B cell (primary cell): ENCODE measurements around the gene RNH1. TPM values are rescaled to one million over a fixed set of nuclear protein-coding genes. Genes with fewer than 3 reads are reported as not detected.

Source experiments
- ATAC-seq: fragments of 200-7000 bp; cut with Tn5 transposase; one replicate; pipeline ENCODE4 v1.10.0; 2021; ENCODE audit warnings: low read depth, mild to moderate bottlenecking, moderate number of reproducible peaks, moderate library complexity
- CTCF ChIA-PET: fragments of 350-600 bp; sonication (Branson Sonifier 250); formaldehyde crosslinking; loops from one replicate; lab custom pipeline; 2021; ENCODE audit warnings: antibody characterized with exemption, inconsistent platforms; lab: Charles Lee
- POLR2A ChIA-PET: fragments of 350-600 bp; sonication (Branson Sonifier 250); formaldehyde crosslinking; loops from one replicate; lab custom pipeline; 2021; ENCODE audit warnings: antibody characterized with exemption; lab: Charles Lee
- DNase-seq: peaks from one replicate; pipeline ENCODE4 v3.0.0; 2013
- H2AFZ ChIP-seq: 2 replicates; pipeline ENCODE4 v1.6.1; 2012; ENCODE audit warnings: mild to moderate bottlenecking, low read depth, low read length; ENCODE audit not compliant: insufficient read depth, poor library complexity, severe bottlenecking
- H3K27ac ChIP-seq, 2 donors: 1 replicate in 1 of 2; 2 replicates in 1 of 2; pipeline ENCODE4 v1.5.1; 2012 to 2013; ENCODE audit warnings: low read length in 2 of 2, mild to moderate bottlenecking in 2 of 2, moderate library complexity in 1 of 2
- H3K27me3 ChIP-seq, 4 experiments: fragments of 200-600 bp in 1 of 4; sonication (generic) in 1 of 4; replicated peaks in 1 of 4; 1 replicate in 2 of 4; 2 replicates in 2 of 4; pipeline versions ENCODE4 v1.6.1 to v1.7.0; 2013 to 2016; ENCODE audit warnings: low read length in 3 of 4, mild to moderate bottlenecking in 2 of 4, mixed read lengths in 1 of 4, moderate library complexity in 1 of 4; ENCODE audit not compliant: insufficient read depth in 4 of 4, control insufficient read depth in 3 of 4; ENCODE audit errors: control extremely low read depth in 1 of 4
- H3K36me3 ChIP-seq, 2 experiments: replicated peaks in 1 of 2; 1 replicate in 1 of 2; 2 replicates in 1 of 2; pipeline versions ENCODE4 v1.6.1 to v1.7.1; 2013; ENCODE audit warnings: low read length in 1 of 2; ENCODE audit not compliant: insufficient read depth in 2 of 2, control insufficient read depth in 1 of 2; ENCODE audit errors: control extremely low read depth in 1 of 2, extremely low read depth in 1 of 2
- H3K4me1 ChIP-seq, 2 donors: fragments of 200-600 bp in 1 of 2; sonication (generic) in 1 of 2; 1 replicate in 1 of 2; 2 replicates in 1 of 2; pipeline versions ENCODE4 v1.5.1 to v1.6.1; 2013 to 2017; ENCODE audit warnings: low read length in 2 of 2; ENCODE audit not compliant: control insufficient read depth in 2 of 2, insufficient read depth in 2 of 2
- H3K4me2 ChIP-seq: replicated peaks from 2 replicates; pipeline ENCODE3; 2012; ENCODE audit warnings: mild to moderate bottlenecking, low read depth, low read length; ENCODE audit not compliant: poor library complexity, severe bottlenecking
- H3K4me3 ChIP-seq, 5 experiments: fragments of 200-600 bp in 1 of 5; sonication (generic) in 1 of 5; 1 replicate in 3 of 5; 2 replicates in 2 of 5; pipeline versions ENCODE4 v1.5.1 to v1.7.0; 2011 to 2016; ENCODE audit warnings: low read length in 4 of 5, mild to moderate bottlenecking in 4 of 5, low read depth in 2 of 5, control low read depth in 1 of 5, moderate library complexity in 1 of 5; ENCODE audit not compliant: insufficient read depth in 1 of 5; ENCODE audit errors: control extremely low read depth in 1 of 5, extremely low read depth in 1 of 5
- H3K79me2 ChIP-seq: fragments of 200-600 bp; sonication (generic); one replicate; pipeline ENCODE4 v1.6.0; 2016; ENCODE audit warnings: low read length; ENCODE audit not compliant: control insufficient read depth, insufficient read depth
- H3K9ac ChIP-seq: fragments of 200-600 bp; sonication (generic); 2 replicates; pipeline ENCODE4 v1.6.1; 2017; ENCODE audit warnings: mild to moderate bottlenecking, low read length, moderate library complexity
- H3K9me3 ChIP-seq, 3 donors: one replicate each; pipeline versions ENCODE4 v1.6.1 to v1.7.1; 2013; ENCODE audit warnings: low read length in 2 of 3; ENCODE audit not compliant: control insufficient read depth in 2 of 3, insufficient read depth in 1 of 3; ENCODE audit errors: control extremely low read depth in 1 of 3
- H4K20me1 ChIP-seq: 2 replicates; pipeline ENCODE4 v1.6.0; 2012; ENCODE audit warnings: mild to moderate bottlenecking, low read length; ENCODE audit not compliant: insufficient read depth, control insufficient read depth, poor library complexity, severe bottlenecking
- H3K27ac Mint-ChIP-seq: one replicate; pipeline ENCODE4 v1.8.0; 2021; ENCODE audit warnings: mixed read lengths
- H3K27me3 Mint-ChIP-seq: one replicate; pipeline ENCODE4 v1.8.0; 2021; ENCODE audit warnings: mixed read lengths
- H3K4me1 Mint-ChIP-seq: one replicate; pipeline ENCODE4 v1.8.0; 2021; ENCODE audit warnings: mixed read lengths
- H3K4me3 Mint-ChIP-seq: one replicate; pipeline ENCODE4 v1.8.0; 2021; ENCODE audit warnings: mixed read lengths
- H3K9me3 Mint-ChIP-seq: one replicate; pipeline ENCODE4 v1.8.0; 2022; ENCODE audit warnings: mixed read lengths; ENCODE audit not compliant: insufficient read depth
- CTCF ChIP-seq: fragments of 200-600 bp; IDR thresholded peaks from one replicate; pipeline ENCODE4 v1.8.0; 2022; ENCODE audit warnings: antibody characterized with exemption, mild to moderate bottlenecking
- EZH2 ChIP-seq: IDR thresholded peaks from 2 replicates; pipeline ENCODE4 v1.6.1; 2012; ENCODE audit warnings: borderline replicate concordance, low read depth, mild to moderate bottlenecking, moderate library complexity, low read length; ENCODE audit not compliant: insufficient read depth, poor library complexity, severe bottlenecking
- WGBS: methylation state at CpG from one replicate; pipeline ENCODE4 v1.1.5; 2013; ENCODE audit warnings: missing lambda C conversion rate; ENCODE audit not compliant: insufficient coverage; 5-methylcytosine and 5-hydroxymethylcytosine counted together
- intact Hi-C: fragments of 100-400 bp; cut with micrococcal nuclease; formaldehyde crosslinking; loops from one replicate; pipeline ENCODE4 v1.10.0; 2022
- polyA plus RNA-seq: library from polyadenylated mRNA; depleted of rRNA; stranded (reverse); fragments of >200 nt; gene quantifications from 2 replicates; pipeline ENCODE4 v1.2.3, GENCODE V29; 2012
- total RNA-seq, 2 donors: library from RNA; stranded (reverse); fragments of 120-200 nt in 1 of 2; gene quantifications; 1 replicate in 1 of 2; 2 replicates in 1 of 2; pipeline versions ENCODE4 v1.2.3 to v1.2.4, GENCODE V29; 2013 to 2022

RNH1 gene
- total and polyA plus RNA-seq, 2 donors (not counting 1 experiment from before 2014, with no cell fraction given): 81.0 to 159 TPM

- POLR2A ChIA-PET: interaction anchor here (1.1 kb wide), 1 partner anchor 84 kb away, joined by 4 read pairs; the partner anchor contains the start of gene HRAS
- no peak overlapping the region for H3K27ac ChIP-seq
- Mint-ChIP-seq H3K27me3 (no peaks in the 10 kb centered on the region), H3K27ac (no peak overlapping the region), H3K9me3 (no peaks in the 10 kb centered on the region), H3K4me1 (peaks cover 31% of the 10 kb centered on the region), H3K4me3 (peak overlapping the region; percentile 93)
- no peaks in the 10 kb centered on the region for H3K9me3 ChIP-seq
- peak overlapping the region; percentile 92 for H3K4me2 ChIP-seq
- H3K9ac ChIP-seq: no peak overlapping the region
- H4K20me1 ChIP-seq: no peaks in the 10 kb centered on the region
- peaks cover 34 to 49% of the 10 kb centered on the region in 2 donors for H3K4me1 ChIP-seq
- DNase-seq (no peak), ATAC-seq (no peak)
- CTCF ChIA-PET: interaction anchor here (1.7 to 4.8 kb wide), 5 partner anchors 11 to 274 kb away, joined by 3 to 34 read pairs (median 21); partner anchors contain the start of genes ANO9, BET1L, IFITM2 and RIC8A
- TF ChIP-seq EZH2 (no peak), CTCF (no peak)
- H2AFZ ChIP-seq: no peak overlapping the region
- intact Hi-C loops: loop anchor here (2.0 to 10.0 kb wide), 2 partner anchors 147 to 343 kb away; partner anchors contain the start of genes CEND1 and SLC25A22
- peaks cover 35% of the 10 kb centered on the region for H3K79me2 ChIP-seq
- peaks cover 0 to 7% of the 10 kb centered on the region in 2 experiments for H3K36me3 ChIP-seq
- WGBS: over 99% methylated on average over 14 of the region's 14 CpGs
- no peak overlapping the region for H3K4me3 ChIP-seq
- H3K27me3 ChIP-seq: no peaks in the 10 kb centered on the region
Observed at GRCh38 chr11:451738-452137, 55.3 kb downstream of the RNH1 start.

GRCh38 chr11:450809-451451, 56.1 kb downstream of the RNH1 start:
- ATAC-seq (peak; percentile 14), DNase-seq (peak; percentile 85)
- H3K9ac ChIP-seq: peak overlapping the region; percentile 78
- Mint-ChIP-seq H3K27me3 (no peaks in the 10 kb centered on the region), H3K4me3 (peak overlapping the region; percentile 93), H3K9me3 (no peaks in the 10 kb centered on the region), H3K4me1 (peaks cover 26% of the 10 kb centered on the region), H3K27ac (peak overlapping the region; percentile 91)
- peak overlapping the region; percentile 6 to 93 for H3K27ac ChIP-seq
- H3K4me3 ChIP-seq: peak overlapping the region; percentile 16 to 81 (median 69)
- no peaks in the 10 kb centered on the region for H3K9me3 ChIP-seq
- H3K79me2 ChIP-seq: peaks cover 33% of the 10 kb centered on the region
- TF ChIP-seq EZH2 (no peak), CTCF (peak; percentile 34)
- H3K4me1 ChIP-seq: peaks cover 29 to 43% of the 10 kb centered on the region in 2 donors
- H3K27me3 ChIP-seq: no peaks in the 10 kb centered on the region
- H3K4me2 ChIP-seq: peak overlapping the region; percentile 92
- 11% methylated on average over 38 of the region's 46 CpGs for WGBS
- intact Hi-C loops: loop anchor here (1.0 to 10.0 kb wide), 3 partner anchors 146 to 344 kb away; partner anchors contain the start of genes CEND1, PSMD13, SIRT3 and SLC25A22
- peak overlapping the region; percentile 88 for H2AFZ ChIP-seq
- POLR2A ChIA-PET: interaction anchor here (0.7 to 1.8 kb wide), 7 partner anchors 36 to 243 kb away, joined by 4 to 26 read pairs (median 10); partner anchors contain the start of genes BET1L, HRAS, RIC8A and SIGIRR
- H4K20me1 ChIP-seq: no peaks in the 10 kb centered on the region
- H3K36me3 ChIP-seq: peaks cover 0 to 7% of the 10 kb centered on the region in 2 experiments
- CTCF ChIA-PET: interaction anchor here (1.2 to 4.8 kb wide), 7 partner anchors 10 to 275 kb away, joined by 3 to 34 read pairs (median 8); partner anchors contain the start of genes ANO9, BET1L, IFITM2 and RIC8A
